Endothelial cell of umbilical vein (primary cell): ENCODE results near the gene LRRFIP2.

Source experiments
- EZH2 ChIP-seq: IDR thresholded peaks from 2 replicates; pipeline ENCODE4 v1.6.1; 2012; ENCODE audit warnings: borderline replicate concordance, low read depth, mild to moderate bottlenecking, moderate library complexity, low read length, inconsistent platforms; ENCODE audit not compliant: severe bottlenecking
- GATA2 ChIP-seq: IDR thresholded peaks from 2 replicates; pipeline ENCODE4 v1.7.0; 2011; ENCODE audit warnings: low read depth, mild to moderate bottlenecking, moderate library complexity, mixed read lengths, low read length; ENCODE audit not compliant: insufficient read length, insufficient read depth
- MYC ChIP-seq: IDR thresholded peaks from one replicate; pipeline ENCODE4 v1.6.1; 2011; ENCODE audit warnings: mild to moderate bottlenecking, low read depth, low read length
- POLR2A ChIP-seq: IDR thresholded peaks from 2 replicates; pipeline ENCODE4 v1.6.1; 2012; ENCODE audit warnings: low read depth, mild to moderate bottlenecking, control low read depth, low read length
- POLR2AphosphoS5 ChIP-seq: IDR thresholded peaks from 2 replicates; pipeline ENCODE4 v1.6.1; 2012; ENCODE audit warnings: low read depth, mild to moderate bottlenecking, control low read depth, low read length, moderate library complexity; ENCODE audit not compliant: insufficient read depth
- TF ChIP-seq, protein P1 (sequence below), 2 donors: IDR thresholded peaks; 1 replicate in 1 of 2; 2 replicates in 1 of 2; pipeline ENCODE4 v1.5.1; 2011; ENCODE audit warnings: low read length in 2 of 2, mild to moderate bottlenecking in 2 of 2, moderate library complexity in 2 of 2, control low read depth in 1 of 2, inconsistent platforms in 1 of 2, low read depth in 1 of 2; ENCODE audit not compliant: insufficient read depth in 1 of 2; ENCODE audit errors: extremely low read depth in 1 of 2

DNA sequence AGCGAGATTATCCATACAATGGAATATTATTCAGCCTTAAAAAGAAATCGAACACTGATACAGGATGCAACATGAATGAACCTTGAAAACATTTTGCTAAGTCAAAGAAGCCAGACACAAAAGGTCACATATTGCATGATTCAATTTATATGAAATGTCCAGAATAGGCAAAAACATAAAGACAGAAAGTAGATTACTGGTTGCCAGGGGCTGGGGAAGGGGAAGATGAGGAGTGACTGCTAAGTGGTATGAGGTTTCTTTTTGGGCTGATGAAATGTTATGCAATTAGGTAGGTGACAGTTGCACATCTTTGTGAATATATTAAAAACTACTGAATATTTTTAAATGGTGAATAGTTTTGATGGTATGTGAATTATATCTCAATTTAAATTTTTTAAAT lies 38.3 kb downstream of the LRRFIP2 start:
- TF ChIP-seq, protein P1, sequence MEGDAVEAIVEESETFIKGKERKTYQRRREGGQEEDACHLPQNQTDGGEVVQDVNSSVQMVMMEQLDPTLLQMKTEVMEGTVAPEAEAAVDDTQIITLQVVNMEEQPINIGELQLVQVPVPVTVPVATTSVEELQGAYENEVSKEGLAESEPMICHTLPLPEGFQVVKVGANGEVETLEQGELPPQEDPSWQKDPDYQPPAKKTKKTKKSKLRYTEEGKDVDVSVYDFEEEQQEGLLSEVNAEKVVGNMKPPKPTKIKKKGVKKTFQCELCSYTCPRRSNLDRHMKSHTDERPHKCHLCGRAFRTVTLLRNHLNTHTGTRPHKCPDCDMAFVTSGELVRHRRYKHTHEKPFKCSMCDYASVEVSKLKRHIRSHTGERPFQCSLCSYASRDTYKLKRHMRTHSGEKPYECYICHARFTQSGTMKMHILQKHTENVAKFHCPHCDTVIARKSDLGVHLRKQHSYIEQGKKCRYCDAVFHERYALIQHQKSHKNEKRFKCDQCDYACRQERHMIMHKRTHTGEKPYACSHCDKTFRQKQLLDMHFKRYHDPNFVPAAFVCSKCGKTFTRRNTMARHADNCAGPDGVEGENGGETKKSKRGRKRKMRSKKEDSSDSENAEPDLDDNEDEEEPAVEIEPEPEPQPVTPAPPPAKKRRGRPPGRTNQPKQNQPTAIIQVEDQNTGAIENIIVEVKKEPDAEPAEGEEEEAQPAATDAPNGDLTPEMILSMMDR (IDR thresholded peaks at IDR 0.05; ENCODE audit: extremely low read depth in 1 of 2, insufficient read depth in 1 of 2, low read depth in 1 of 2, low read length in 2 of 2): no peak
- TF ChIP-seq POLR2A (no peak), EZH2 (no peak), MYC (no peak), POLR2AphosphoS5 (no peak), GATA2 (no peak)
